ENCODE data around the gene NACC2.

NACC2 gene

GRCh38 chr9:135992486-135993408 is 102.3 kb downstream of the NACC2 start:
- DNase-seq (ENCODE audit: low read depth): peak; percentile 14

DNA sequence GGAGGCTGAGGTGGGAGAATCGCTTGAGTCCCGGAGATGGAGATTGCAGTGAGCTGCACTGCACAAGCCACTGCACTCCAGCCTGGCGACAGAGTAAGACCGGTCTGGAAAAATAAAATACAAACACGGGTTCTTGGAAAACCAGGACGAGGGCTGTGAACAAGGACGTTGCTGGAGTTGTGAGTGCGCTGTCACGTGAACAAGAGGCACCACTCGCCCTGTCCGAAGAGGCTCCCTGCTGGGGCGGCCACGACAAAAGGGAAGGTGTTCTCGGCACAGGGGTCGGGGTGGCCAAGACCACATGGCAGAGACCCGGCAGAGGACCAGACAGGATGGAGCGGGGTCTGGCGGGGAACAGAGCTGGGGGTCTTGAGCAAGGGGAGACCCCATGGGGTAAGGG is 103.3 kb downstream of the NACC2 start:
- no peak for DNase-seq (ENCODE audit: low read depth)

DNA sequence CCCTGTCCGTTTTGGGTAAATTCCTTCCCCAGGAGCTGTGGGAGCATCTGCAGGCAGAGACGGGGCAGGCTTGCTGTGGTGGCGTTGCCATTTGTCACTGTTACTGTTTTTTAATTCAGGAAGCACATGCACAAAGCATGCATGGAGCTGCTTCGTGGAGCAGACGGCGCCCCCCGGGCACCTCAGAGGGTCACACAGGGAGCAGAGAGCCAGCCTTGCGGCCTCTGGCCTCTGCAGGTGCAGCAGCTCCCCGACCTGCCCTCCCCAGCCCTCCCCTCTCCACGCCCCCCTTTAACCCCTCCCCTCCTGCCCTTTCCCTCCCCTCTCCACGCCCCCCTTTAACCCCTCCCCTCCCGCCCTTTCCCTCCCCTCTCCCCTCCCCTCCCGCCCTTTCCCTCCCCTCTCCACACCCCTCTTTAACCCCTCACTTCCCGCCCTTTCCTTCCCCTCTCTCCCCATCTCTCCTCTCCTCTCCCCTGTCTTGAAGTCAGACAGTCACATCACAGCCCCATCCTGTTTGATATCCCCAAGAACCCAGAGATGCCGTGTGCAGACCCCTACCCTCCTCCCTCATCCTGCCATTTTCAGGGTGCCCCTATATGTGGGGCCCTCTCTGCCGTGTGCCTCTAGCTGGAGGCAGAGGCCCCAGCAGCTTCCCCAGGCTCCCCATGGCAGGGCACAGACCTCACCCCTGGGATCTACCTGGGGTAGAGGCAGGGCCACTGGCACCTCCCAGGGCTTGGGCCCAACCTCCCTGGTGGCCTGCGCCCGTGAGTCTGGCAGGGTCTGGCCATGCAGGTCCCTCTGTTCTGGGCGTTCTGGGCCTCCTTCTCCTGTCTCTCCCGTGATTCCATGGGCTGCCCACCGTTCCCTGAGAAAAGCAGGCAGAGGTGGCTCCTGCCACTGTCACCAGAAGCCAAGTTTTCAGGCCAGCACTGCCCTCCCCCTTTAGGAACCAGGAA is 104.3 kb downstream of the NACC2 start:
- no peak for DNase-seq (ENCODE audit: low read depth)

DNA sequence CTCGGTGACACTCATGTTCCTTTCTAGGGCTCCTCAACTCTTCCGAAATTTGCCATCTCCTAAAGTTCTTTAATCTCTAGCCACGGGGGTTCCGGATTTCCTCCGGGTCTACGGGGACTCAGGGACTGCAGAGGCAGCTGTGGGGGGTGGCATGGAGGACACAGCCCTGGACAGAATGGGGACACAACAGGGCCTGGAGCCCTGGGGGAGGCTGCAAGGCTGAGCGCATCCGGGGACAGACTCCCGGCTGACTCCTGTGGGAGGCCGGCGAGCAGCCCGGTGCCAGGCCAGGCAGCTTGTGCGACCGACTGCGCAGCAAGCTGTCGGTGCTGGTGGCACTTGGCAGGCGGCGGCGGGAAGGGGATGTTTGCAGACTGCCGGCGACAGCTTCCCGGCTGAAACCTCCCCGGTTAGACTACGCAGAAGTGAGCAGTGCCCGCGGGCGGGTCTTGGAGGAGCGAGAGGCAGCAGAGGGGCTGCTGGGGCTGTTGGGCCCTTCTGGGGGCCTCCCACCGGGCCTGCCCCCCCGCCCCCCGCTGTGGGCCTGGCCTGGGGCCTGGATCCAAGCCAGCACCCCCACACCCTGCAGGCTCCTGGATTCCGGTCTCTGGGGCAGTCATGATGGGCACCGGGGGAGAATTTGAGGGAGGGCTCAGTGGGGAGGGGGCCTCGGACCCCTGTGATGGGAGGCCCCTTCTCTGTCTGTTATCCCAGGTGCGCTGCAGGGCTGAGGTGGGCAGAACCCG is 105.2 kb downstream of the NACC2 start:
- DNase-seq (ENCODE audit: low read depth): no peak

DNA sequence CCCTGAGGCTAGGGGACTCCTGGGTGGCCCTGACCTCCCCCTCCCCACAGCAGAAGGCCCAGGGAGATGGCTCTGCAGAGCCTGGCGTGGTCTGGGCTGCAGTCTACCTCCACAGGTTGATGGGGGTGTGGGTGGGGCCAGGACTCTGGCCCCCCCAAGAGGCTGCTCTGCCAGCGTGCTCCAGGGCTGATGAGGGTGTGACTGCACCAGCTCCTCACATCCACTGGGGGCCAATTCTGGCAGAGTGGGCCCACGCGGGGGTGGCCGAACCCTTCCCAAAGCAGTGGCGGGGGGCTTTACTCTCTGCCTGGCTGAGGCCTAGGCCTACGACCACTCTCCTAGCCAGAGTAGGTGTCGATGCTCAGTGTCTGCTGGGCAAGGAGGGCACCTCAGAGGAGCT is 105.9 kb downstream of the NACC2 start:
- no peak for DNase-seq (ENCODE audit: low read depth)

- DNase-seq (ENCODE audit: low read depth): no peak
These were observed 106.6 kb downstream of the NACC2 start for GRCh38 chr9:135988493-135988892.

- no peak for DNase-seq (ENCODE audit: low read depth)
These were observed 107.2 kb downstream of the NACC2 start for GRCh38 chr9:135987838-135988404.

DNA sequence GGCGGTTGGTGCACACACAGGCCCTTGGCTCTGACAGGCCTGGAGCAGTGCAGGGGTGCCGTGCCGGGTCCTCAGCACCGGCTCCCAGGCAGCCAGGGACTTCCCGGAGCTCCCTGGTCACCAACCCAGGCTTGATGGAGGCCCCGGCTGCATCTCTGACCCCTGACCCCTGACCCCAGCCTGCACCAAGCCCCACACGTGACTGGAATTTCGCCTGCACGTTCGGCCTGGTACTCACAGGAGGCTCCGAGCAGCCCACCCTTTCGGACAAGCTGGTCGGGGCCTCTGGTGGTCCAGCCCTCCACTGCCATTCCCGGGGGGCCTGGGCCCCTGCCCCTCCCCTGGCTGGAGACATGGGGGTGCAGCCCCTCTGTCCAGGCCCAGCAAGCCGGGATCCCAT is 108.5 kb downstream of the NACC2 start:
- no peak for DNase-seq (ENCODE audit: low read depth)

DNA sequence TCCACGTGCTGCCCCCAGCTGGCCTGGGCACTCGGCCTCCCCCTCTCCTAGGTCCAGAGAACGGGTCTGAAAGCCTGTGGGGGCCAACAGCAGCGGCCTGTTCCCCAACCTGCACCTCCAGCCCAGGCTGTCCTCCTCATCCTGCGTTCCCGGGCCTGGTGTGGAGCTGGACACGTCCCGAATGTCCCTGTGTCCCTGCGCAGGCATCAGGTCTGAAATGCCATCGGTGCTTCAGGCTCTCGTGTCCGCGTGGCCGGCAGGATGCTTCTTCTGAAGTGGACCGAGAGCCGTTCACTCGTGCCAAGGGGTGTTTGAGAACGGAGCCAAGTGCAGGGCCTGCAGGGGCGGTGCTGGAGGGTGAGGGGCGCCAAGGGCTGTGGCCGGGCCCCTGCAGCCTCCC is 109.2 kb downstream of the NACC2 start:
- DNase-seq (ENCODE audit: low read depth): no peak

DNA sequence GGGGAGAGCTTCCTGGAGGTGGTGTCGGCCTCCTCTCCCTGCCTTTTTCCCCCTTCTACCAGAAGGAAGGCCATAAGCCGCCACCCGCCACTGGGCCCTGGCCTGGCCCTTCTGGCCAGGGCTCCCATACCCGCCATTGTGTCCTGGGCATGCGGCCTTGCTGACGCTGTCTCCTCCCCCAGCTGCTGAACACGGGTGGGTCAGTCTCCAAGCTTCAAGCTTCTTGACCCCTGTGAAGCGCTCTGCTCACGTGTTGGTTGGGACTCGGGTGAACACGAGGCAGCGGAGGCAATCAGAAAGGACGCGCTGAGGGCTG is 109.7 kb downstream of the NACC2 start:
- DNase-seq (ENCODE audit: low read depth): no peak

- DNase-seq (ENCODE audit: low read depth): no peak
These were observed 110.9 kb downstream of the NACC2 start for GRCh38 chr9:135984072-135984710.

GRCh38 chr9:135983208-135984071 is 111.6 kb downstream of the NACC2 start:
- DNase-seq (ENCODE audit: low read depth): no peak

DNA sequence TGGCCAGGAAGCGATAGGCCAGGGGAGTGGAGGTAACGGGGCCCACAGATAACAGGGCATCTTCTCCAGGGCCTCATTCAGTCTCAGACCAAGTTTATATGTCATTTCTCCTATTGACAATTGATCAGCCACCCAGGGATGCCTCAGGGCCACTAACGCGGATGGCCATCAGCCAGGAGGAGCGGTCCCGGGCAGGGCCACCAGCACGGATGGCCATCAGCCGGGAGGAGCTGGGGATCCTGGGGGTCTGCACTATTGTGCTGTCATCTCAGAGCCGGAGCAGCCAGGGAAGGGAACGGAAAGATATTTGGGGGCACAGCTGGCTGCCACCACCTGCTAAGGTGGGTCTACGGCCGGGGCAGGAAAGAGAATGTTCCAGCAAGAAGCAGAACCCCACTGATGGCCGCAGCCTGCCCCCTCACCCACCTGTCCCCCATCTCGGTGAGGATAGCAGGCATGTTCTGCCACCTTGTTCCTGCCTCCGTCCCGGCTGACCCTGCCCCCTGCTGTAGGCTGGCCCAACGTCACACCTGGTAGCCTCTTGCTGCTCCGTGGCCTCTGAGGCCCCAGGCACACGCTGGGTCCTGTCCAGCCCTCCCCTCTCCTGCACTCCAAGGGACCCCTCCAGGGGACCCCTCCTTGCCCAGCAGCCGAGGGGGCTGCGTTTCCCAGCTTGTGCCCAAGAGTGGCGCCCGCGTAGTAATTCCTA is 112.4 kb downstream of the NACC2 start:
- no peak for DNase-seq (ENCODE audit: low read depth)

- DNase-seq (ENCODE audit: low read depth): no peak
These were observed 114.0 kb downstream of the NACC2 start for GRCh38 chr9:135980926-135981630.

DNA sequence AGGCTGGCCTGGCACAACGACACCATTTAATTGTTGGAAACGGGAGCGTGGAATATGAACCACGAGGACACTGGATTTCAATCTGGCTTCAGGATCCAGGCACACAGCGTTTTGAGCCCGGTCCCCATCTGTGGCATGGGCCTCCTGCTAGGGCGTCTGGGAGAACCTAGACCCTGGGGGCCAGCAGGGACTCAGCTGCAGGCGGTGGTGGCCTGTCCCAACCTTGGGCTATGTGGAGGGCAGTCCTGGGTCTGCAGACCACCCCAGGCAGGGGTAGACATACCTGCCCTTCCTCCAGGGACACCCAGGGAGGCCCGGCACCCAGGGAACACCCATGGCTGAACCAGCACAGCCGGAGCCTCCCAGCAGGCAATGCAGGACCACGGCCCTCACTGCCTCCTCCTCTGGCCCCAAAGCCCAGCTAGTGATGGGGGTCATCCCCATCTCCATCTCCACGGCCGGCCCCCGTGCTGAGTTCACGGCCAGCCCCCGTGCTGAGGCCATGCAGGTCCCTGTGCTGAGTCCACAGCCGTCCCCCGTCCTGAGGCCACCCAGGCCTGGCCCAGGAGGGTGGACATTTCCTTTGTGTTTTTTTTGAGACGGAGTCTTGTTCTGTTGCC is 115.4 kb downstream of the NACC2 start:
- no peak for DNase-seq (ENCODE audit: low read depth)

- DNase-seq (ENCODE audit: low read depth): no peak
These were observed 116.2 kb downstream of the NACC2 start for GRCh38 chr9:135978642-135979546.

DNA sequence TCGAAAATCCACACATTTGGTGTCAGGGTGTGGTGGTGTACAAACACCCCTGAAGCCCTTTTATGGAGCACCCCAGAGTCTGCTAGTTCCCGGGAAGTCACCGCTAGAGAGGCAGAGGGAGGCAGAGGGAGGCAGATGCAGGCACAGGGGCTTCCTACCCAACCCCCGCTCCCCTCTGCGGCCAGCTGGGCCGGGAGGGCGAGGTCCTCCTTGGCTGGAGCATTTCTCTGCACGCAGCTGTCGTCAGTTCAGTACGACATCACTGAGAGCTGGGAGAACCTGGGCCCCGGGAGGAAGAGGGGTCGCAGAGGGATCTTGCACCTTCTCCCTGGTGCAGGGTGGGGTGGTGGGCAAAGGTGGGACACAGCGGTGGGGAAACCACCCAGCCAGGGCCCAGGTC is 118.1 kb downstream of the NACC2 start:
- DNase-seq (ENCODE audit: low read depth): no peak

- no peak for DNase-seq (ENCODE audit: low read depth)
These were observed 118.6 kb downstream of the NACC2 start for GRCh38 chr9:135976531-135976930.
